ENCODE measurements around the gene ANKRD44.

The ANKRD44 gene

DNA sequence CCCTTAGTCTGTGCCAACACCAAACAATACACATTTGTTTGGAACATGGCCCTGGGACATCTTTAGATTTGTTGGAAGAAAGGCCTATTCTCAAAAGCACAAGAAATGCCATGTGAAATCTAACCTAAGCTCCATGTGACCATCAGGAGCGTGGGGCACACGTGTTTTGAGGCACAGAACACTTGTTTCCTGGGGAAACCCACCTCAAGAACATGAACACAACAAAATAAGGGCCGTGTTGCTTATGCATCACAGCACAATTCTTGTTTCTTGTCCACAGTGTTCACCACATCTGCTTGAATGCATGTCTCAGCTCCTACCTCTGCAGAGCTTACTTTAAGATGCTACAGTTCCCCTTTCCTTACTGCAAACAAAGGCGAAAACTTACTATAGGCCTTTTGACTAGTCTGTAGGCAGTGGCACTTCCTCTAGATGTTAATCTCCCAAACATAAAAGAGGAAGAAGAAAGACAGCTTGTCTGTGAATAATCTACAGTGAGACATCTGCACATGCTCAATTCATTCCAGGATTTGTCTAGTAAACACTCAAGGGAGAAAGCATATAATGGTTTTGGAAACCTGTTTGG is 165.0 kb downstream of the ANKRD44 start:
- no peak for TF ChIP-seq EZH2phosphoT487 (IDR thresholded peaks at IDR 0.05; ENCODE audit: borderline replicate concordance)
- TF ChIP-seq, protein P1, sequence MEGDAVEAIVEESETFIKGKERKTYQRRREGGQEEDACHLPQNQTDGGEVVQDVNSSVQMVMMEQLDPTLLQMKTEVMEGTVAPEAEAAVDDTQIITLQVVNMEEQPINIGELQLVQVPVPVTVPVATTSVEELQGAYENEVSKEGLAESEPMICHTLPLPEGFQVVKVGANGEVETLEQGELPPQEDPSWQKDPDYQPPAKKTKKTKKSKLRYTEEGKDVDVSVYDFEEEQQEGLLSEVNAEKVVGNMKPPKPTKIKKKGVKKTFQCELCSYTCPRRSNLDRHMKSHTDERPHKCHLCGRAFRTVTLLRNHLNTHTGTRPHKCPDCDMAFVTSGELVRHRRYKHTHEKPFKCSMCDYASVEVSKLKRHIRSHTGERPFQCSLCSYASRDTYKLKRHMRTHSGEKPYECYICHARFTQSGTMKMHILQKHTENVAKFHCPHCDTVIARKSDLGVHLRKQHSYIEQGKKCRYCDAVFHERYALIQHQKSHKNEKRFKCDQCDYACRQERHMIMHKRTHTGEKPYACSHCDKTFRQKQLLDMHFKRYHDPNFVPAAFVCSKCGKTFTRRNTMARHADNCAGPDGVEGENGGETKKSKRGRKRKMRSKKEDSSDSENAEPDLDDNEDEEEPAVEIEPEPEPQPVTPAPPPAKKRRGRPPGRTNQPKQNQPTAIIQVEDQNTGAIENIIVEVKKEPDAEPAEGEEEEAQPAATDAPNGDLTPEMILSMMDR (conservative IDR thresholded peaks at IDR 0.05; ENCODE audit: low read length), result no peak
- H3K4me2 ChIP-seq (ENCODE audit: low read depth, low read length, poor library complexity, severe bottlenecking), result peak overlapping the region; percentile 57
- peaks cover 18% of the 10 kb centered on the region; the same call in 1 of the 2 replicates for H3K79me2 ChIP-seq (ENCODE audit: insufficient read depth, low read length)

DNA sequence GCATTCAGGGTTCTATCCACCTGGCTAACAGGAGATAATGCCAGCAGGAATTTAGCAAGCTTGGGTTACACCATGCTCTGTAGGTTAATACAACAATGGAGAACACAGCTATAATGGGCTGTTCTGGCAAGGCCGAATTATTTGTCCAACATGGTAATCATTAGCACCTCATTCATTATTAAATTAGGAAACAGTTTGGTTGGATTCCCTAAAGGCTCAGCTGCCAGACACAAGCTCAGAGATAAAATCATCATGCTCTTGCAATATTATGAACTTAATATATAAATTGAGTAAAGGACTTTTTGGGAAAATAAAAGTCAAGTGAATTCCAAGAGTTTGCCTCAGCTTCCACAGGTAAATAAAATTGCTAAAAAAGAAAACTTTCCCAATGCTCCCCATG is 166.4 kb downstream of the ANKRD44 start:
- Histone ChIP-seq H3K9ac (ENCODE audit: low read depth, low read length, poor library complexity, severe bottlenecking) (no peak overlapping the region), H3K4me1 (ENCODE audit: insufficient read depth, low read length, poor library complexity, severe bottlenecking) (peaks cover 14% of the 10 kb centered on the region), H3K79me2 (ENCODE audit: insufficient read depth, low read length) (peaks cover 11% of the 10 kb centered on the region; the same call in 1 of the 2 replicates), H3K27me3 (ENCODE audit: insufficient read depth, low read length, poor library complexity, severe bottlenecking) (no peaks in the 10 kb centered on the region), H3K4me3 (ENCODE audit: low read length, poor library complexity, severe bottlenecking) (no peak overlapping the region), H3K4me2 (ENCODE audit: low read depth, low read length, poor library complexity, severe bottlenecking) (no peak overlapping the region), H3K36me3 (ENCODE audit: insufficient read depth, low read length) (peaks cover 5% of the 10 kb centered on the region; the same call in 1 of the 2 replicates), H4K20me1 (ENCODE audit: insufficient read depth, low read length, poor library complexity, severe bottlenecking) (no peaks in the 10 kb centered on the region), H3K9me3 (ENCODE audit: insufficient read depth, low read depth, low read length) (no peaks in the 10 kb centered on the region), H3K9me2 (replicated peaks; ENCODE audit: low read depth, low read length) (no peaks in the 10 kb centered on the region), H3F3A (ENCODE audit: low read depth) (peaks cover 9% of the 10 kb centered on the region; the same call in 1 of the 2 replicates), H2AFZ (ENCODE audit: low read length) (no peak overlapping the region)
- no peak for TF ChIP-seq EZH2phosphoT487 (IDR thresholded peaks at IDR 0.05; ENCODE audit: borderline replicate concordance)
- TF ChIP-seq, protein P1 (conservative IDR thresholded peaks at IDR 0.05; ENCODE audit: low read length), result no peak

More for the DNA sequence above, 165.0 kb downstream of the ANKRD44 start:
- no peaks in the 10 kb centered on the region for H3K9me2 ChIP-seq (replicated peaks; ENCODE audit: low read depth, low read length)
- H3K36me3 ChIP-seq (ENCODE audit: insufficient read depth, low read length), result peaks cover 5% of the 10 kb centered on the region; the same call in 1 of the 2 replicates
- peak overlapping the region; percentile 12 for H3K4me3 ChIP-seq (ENCODE audit: low read length, poor library complexity, severe bottlenecking)
- 0 out of 2 replicates have a peak overlapping the region, but pooled peaks have one; percentile 9 for H2AFZ ChIP-seq (ENCODE audit: low read length)
- peaks cover 14% of the 10 kb centered on the region for H3K4me1 ChIP-seq (ENCODE audit: insufficient read depth, low read length, poor library complexity, severe bottlenecking)
- peaks cover 9% of the 10 kb centered on the region; the same call in 1 of the 2 replicates for H3F3A ChIP-seq (ENCODE audit: low read depth)
- no peaks in the 10 kb centered on the region for H4K20me1 ChIP-seq (ENCODE audit: insufficient read depth, low read length, poor library complexity, severe bottlenecking)
- no peaks in the 10 kb centered on the region for H3K27me3 ChIP-seq (ENCODE audit: insufficient read depth, low read length, poor library complexity, severe bottlenecking)
- H3K9ac ChIP-seq (ENCODE audit: low read depth, low read length, poor library complexity, severe bottlenecking), result no peak overlapping the region
- no peaks in the 10 kb centered on the region for H3K9me3 ChIP-seq (ENCODE audit: insufficient read depth, low read depth, low read length)

DNA sequence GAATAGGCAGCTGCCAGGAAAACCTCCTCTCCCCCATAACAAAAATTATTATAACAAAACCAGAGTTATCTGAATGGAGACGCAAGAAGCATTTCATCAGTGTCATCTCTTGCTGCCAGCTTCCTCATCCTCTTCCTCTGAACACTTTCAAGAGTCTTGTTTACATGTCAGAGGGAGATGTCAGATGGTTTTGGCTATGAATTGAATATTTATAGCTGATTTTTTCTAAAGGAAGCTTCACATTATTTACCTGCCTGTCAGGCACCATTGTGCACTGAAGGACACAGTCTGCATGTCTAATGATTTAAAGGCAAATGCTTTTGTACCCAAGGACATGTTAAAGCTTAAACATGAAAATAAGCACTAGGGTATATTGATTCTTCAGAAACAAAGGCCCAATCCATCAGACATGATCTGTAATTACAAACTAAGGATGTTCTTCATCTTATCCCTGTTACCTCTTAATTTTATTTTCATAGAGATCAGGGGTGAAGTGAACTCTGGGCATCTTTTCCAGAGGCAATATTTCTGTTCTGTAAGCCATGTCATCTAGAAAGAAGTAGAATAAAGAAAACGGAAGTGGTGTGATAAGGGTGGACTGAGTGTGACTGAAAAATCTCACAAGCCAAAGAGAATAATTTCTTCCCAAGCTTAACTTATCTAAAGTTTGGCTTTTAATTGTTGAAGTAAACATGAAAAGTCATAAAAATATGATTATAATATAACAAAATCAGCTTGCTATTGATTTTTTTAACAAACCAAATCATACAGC is 168.7 kb downstream of the ANKRD44 start:
- Histone ChIP-seq H4K20me1 (ENCODE audit: insufficient read depth, low read length, poor library complexity, severe bottlenecking) (no peaks in the 10 kb centered on the region), H3K27me3 (ENCODE audit: insufficient read depth, low read length, poor library complexity, severe bottlenecking) (no peaks in the 10 kb centered on the region), H3K4me2 (ENCODE audit: low read depth, low read length, poor library complexity, severe bottlenecking) (no peak overlapping the region), H3K36me3 (ENCODE audit: insufficient read depth, low read length) (peaks cover 5% of the 10 kb centered on the region; the same call in 1 of the 2 replicates), H3K4me3 (ENCODE audit: low read length, poor library complexity, severe bottlenecking) (no peak overlapping the region), H3K4me1 (ENCODE audit: insufficient read depth, low read length, poor library complexity, severe bottlenecking) (peaks cover 27% of the 10 kb centered on the region), H3K9me2 (replicated peaks; ENCODE audit: low read depth, low read length) (no peaks in the 10 kb centered on the region), H3K9ac (ENCODE audit: low read depth, low read length, poor library complexity, severe bottlenecking) (no peak overlapping the region), H3K9me3 (ENCODE audit: insufficient read depth, low read depth, low read length) (no peaks in the 10 kb centered on the region), H2AFZ (ENCODE audit: low read length) (no peak overlapping the region), H3K79me2 (ENCODE audit: insufficient read depth, low read length) (no peaks in the 10 kb centered on the region; the same call in 1 of the 2 replicates), H3F3A (ENCODE audit: low read depth) (peaks cover 9% of the 10 kb centered on the region; the same call in 1 of the 2 replicates)
- TF ChIP-seq, protein P1 (conservative IDR thresholded peaks at IDR 0.05; ENCODE audit: low read length), result no peak
- TF ChIP-seq EZH2phosphoT487 (IDR thresholded peaks at IDR 0.05; ENCODE audit: borderline replicate concordance), result no peak
